Stimulated activated naive CD4-positive, alpha-beta T cell treated with Interleukin-2 at 50 U/mL for 16 hours (primary cell): ENCODE data around the gene HSPA1L.

Source experiments
- DNase-seq: peaks from one replicate; lab custom pipeline; 2025; lab: John Stamatoyannopoulos, UW

Gene HSPA1L

GRCh38 chr6:31763619-31763940 lies 51.5 kb downstream of the HSPA1L start:
- DNase-seq = no peak

GRCh38 chr6:31762878-31763618 lies 52.0 kb downstream of the HSPA1L start:
- DNase-seq = no peak

- no peak for DNase-seq
Observed at GRCh38 chr6:31762356-31762755, 52.7 kb downstream of the HSPA1L start, which contains the start of gene SAPCD1. SAPCD1 (plus strand) TSS chr6:31762656; CDS start chr6:31763055, 399 bp downstream.

- DNase-seq = no peak
Observed at GRCh38 chr6:31761343-31761742, 53.7 kb downstream of the HSPA1L start.

GRCh38 chr6:31760790-31761189 lies 54.3 kb downstream of the HSPA1L start:
- DNase-seq = no peak
